Measurements from ENCODE around the gene COL1A2.

COL1A2 gene

GRCh38 chr7:94477878-94478277 lies 83.2 kb downstream of the COL1A2 start:
- H3K27ac ChIP-seq: peak overlapping the region; percentile 27
- TF ChIP-seq, protein P1, sequence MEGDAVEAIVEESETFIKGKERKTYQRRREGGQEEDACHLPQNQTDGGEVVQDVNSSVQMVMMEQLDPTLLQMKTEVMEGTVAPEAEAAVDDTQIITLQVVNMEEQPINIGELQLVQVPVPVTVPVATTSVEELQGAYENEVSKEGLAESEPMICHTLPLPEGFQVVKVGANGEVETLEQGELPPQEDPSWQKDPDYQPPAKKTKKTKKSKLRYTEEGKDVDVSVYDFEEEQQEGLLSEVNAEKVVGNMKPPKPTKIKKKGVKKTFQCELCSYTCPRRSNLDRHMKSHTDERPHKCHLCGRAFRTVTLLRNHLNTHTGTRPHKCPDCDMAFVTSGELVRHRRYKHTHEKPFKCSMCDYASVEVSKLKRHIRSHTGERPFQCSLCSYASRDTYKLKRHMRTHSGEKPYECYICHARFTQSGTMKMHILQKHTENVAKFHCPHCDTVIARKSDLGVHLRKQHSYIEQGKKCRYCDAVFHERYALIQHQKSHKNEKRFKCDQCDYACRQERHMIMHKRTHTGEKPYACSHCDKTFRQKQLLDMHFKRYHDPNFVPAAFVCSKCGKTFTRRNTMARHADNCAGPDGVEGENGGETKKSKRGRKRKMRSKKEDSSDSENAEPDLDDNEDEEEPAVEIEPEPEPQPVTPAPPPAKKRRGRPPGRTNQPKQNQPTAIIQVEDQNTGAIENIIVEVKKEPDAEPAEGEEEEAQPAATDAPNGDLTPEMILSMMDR (conservative IDR thresholded peaks at IDR 0.05): no peak

DNA sequence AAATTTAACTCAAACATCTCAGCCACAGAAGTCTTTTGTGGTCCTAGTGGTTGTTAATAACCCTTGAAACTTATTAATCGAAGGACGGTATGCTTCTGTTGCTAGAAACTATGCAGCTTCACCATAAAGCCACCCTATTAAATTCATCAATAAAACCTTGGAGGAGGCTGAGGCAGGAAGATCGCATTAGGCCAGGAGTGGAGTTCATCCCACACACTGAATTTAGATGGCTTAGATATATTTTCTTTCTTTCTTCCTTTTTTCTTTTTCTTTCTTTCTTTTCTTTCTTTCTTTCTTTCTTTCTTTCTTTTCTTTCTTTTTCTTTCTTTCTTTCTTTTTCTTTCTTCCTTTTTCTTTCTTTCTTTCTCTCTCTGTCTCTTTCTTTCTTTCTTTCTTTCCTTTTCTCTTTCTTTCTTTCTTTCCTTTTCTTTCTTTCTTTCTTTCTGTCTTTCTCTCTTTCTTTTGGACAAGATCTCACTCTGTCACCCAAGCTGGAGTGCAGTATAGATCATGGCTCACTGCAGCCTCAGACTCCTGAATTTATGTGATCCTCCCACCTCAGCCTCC lies 84.0 kb downstream of the COL1A2 start:
- peak overlapping the region; percentile 27; the same call in 1 of the 2 replicates for H3K27ac ChIP-seq
- TF ChIP-seq, protein P1 (conservative IDR thresholded peaks at IDR 0.05): no peak
